ENCODE measurements around the gene MYO9B. TPM values are rescaled to one million over a fixed set of nuclear protein-coding genes. Genes with fewer than 3 reads are reported as not detected.

The MYO9B gene
- total RNA-seq, 1 donor from 2014 or later: 30.7 TPM

- intact Hi-C loops (cut with micrococcal nuclease): no loop called here
- Histone ChIP-seq H3K4me3 (peak overlapping the region; percentile 72), H3K27ac (replicated peaks) (peak overlapping the region; percentile 87), H3K36me3 (peaks cover 45% of the 10 kb centered on the region), H3K9me3 (replicated peaks) (no peaks in the 10 kb centered on the region), H3K4me1 (peaks cover 33% of the 10 kb centered on the region), H3K27me3 (ENCODE audit: low read depth) (no peaks in the 10 kb centered on the region)
- peak; percentile 67 for TF ChIP-seq CTCF (IDR thresholded peaks at IDR 0.05; ENCODE audit: borderline replicate concordance)
- DNase-seq: peak; percentile 76
Measured at GRCh38 chr19:17235300-17235970, 159.9 kb downstream of the MYO9B start.

- H3K9me3 ChIP-seq (replicated peaks): no peaks in the 10 kb centered on the region
- H3K27me3 ChIP-seq (ENCODE audit: low read depth): no peaks in the 10 kb centered on the region
- H3K27ac ChIP-seq (replicated peaks): peak overlapping the region; percentile 87
- H3K36me3 ChIP-seq: peaks cover 51% of the 10 kb centered on the region
- intact Hi-C loops (cut with micrococcal nuclease): no loop called here
- H3K4me3 ChIP-seq: peak overlapping the region; percentile 72
- peaks cover 35% of the 10 kb centered on the region for H3K4me1 ChIP-seq
- TF ChIP-seq CTCF (IDR thresholded peaks at IDR 0.05; ENCODE audit: borderline replicate concordance): no peak
- DNase-seq: no peak
Measured at GRCh38 chr19:17235971-17236777, 160.6 kb downstream of the MYO9B start.

GRCh38 chr19:17236811-17237543 is 161.4 kb downstream of the MYO9B start:
- no peak for DNase-seq
- Histone ChIP-seq H3K27ac (replicated peaks) (peak overlapping the region; percentile 87), H3K4me3 (peak overlapping the region; percentile 72), H3K27me3 (ENCODE audit: low read depth) (no peaks in the 10 kb centered on the region), H3K36me3 (peaks cover 45% of the 10 kb centered on the region), H3K9me3 (replicated peaks) (no peaks in the 10 kb centered on the region), H3K4me1 (peaks cover 43% of the 10 kb centered on the region)
- intact Hi-C loops (cut with micrococcal nuclease): no loop called here
- no peak for TF ChIP-seq CTCF (IDR thresholded peaks at IDR 0.05; ENCODE audit: borderline replicate concordance)

GRCh38 chr19:17237747-17238706 is 162.4 kb downstream of the MYO9B start:
- no peaks in the 10 kb centered on the region for H3K27me3 ChIP-seq (ENCODE audit: low read depth)
- no peaks in the 10 kb centered on the region for H3K9me3 ChIP-seq (replicated peaks)
- intact Hi-C loops (cut with micrococcal nuclease): no loop called here
- H3K4me1 ChIP-seq: peaks cover 53% of the 10 kb centered on the region
- no peak overlapping the region for H3K27ac ChIP-seq (replicated peaks)
- no peak overlapping the region for H3K4me3 ChIP-seq
- DNase-seq: no peak
- peaks cover 35% of the 10 kb centered on the region for H3K36me3 ChIP-seq
- TF ChIP-seq CTCF (IDR thresholded peaks at IDR 0.05; ENCODE audit: borderline replicate concordance): no peak
